ENCODE data around the gene TBC1D22A.

DNA sequence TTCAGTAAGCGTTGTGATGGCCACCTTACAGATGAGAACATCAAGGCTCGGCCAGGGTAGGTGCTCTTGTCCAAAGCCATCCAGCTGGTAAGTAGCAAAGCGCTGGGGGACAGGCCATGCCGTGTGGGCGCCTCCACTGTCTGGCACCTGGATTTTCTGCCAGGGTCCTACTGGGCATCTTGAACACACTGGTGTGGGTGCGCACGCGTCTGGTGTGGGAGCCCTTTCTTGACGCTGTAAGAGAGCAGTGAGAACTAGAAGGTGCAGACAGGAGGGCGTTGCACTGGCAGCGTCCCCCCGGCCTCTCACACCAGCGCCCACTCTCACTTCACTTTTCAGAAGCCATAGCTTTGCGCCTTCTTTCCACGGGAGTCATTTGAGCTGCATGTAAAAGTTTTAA, 296.6 kb downstream of the TBC1D22A start:
- TF ChIP-seq POLR2A (IDR thresholded peaks at IDR 0.05), result no peak
- TF ChIP-seq, protein P1, sequence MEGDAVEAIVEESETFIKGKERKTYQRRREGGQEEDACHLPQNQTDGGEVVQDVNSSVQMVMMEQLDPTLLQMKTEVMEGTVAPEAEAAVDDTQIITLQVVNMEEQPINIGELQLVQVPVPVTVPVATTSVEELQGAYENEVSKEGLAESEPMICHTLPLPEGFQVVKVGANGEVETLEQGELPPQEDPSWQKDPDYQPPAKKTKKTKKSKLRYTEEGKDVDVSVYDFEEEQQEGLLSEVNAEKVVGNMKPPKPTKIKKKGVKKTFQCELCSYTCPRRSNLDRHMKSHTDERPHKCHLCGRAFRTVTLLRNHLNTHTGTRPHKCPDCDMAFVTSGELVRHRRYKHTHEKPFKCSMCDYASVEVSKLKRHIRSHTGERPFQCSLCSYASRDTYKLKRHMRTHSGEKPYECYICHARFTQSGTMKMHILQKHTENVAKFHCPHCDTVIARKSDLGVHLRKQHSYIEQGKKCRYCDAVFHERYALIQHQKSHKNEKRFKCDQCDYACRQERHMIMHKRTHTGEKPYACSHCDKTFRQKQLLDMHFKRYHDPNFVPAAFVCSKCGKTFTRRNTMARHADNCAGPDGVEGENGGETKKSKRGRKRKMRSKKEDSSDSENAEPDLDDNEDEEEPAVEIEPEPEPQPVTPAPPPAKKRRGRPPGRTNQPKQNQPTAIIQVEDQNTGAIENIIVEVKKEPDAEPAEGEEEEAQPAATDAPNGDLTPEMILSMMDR (IDR thresholded peaks at IDR 0.05), result no peak
